ENCODE results near the gene PPP2R2C. TPM values are rescaled to one million over a fixed set of nuclear protein-coding genes. Genes with fewer than 3 reads are reported as not detected.

Gene PPP2R2C
- total and polyA plus RNA-seq, 2 experiments from 2014 or later = not detected

GRCh38 chr4:6377626-6378492, 94.6 kb downstream of the PPP2R2C start:
- in situ Hi-C loops (cut with MboI) = no loop called here
- H3K9me2 ChIP-seq (ENCODE audit: insufficient read depth) = no peaks in the 10 kb centered on the region
- no peak overlapping the region for H3K27ac ChIP-seq
- TF ChIP-seq EZH2phosphoT487 (IDR thresholded peaks at IDR 0.05; ENCODE audit: insufficient read depth, low read depth) (no peak), EZH2 (IDR thresholded peaks at IDR 0.05; ENCODE audit: insufficient read depth, poor library complexity, severe bottlenecking) (no peak)
- H3K79me2 ChIP-seq (ENCODE audit: insufficient read depth) = no peaks in the 10 kb centered on the region
- no peak overlapping the region for H3K9ac ChIP-seq
- no peaks in the 10 kb centered on the region for H3F3A ChIP-seq (ENCODE audit: insufficient read depth)
- no peaks in the 10 kb centered on the region for H3K4me1 ChIP-seq (ENCODE audit: insufficient read depth)
- H4K20me1 ChIP-seq (ENCODE audit: insufficient read depth) = no peaks in the 10 kb centered on the region
- no peak overlapping the region for H3K4me3 ChIP-seq
- H2AFZ ChIP-seq = no peak overlapping the region
- H3K27me3 ChIP-seq (replicated peaks; ENCODE audit: insufficient read depth) = peaks cover 19% of the 10 kb centered on the region
- H3K4me2 ChIP-seq (ENCODE audit: unreplicated experiment) = no peak overlapping the region
- no peaks in the 10 kb centered on the region for H3K36me3 ChIP-seq (ENCODE audit: low read depth)
- DNase-seq = no peak
- WGBS, 2 experiments (ENCODE audit: low coverage in 1 of 2, low lambda C conversion rate in 2 of 2, missing lambda C conversion rate in 2 of 2) = 39 to 47% methylated on average over 23 to 24 of the region's 25 CpGs
- H3K9me3 ChIP-seq (ENCODE audit: low read depth) = no peaks in the 10 kb centered on the region

DNA sequence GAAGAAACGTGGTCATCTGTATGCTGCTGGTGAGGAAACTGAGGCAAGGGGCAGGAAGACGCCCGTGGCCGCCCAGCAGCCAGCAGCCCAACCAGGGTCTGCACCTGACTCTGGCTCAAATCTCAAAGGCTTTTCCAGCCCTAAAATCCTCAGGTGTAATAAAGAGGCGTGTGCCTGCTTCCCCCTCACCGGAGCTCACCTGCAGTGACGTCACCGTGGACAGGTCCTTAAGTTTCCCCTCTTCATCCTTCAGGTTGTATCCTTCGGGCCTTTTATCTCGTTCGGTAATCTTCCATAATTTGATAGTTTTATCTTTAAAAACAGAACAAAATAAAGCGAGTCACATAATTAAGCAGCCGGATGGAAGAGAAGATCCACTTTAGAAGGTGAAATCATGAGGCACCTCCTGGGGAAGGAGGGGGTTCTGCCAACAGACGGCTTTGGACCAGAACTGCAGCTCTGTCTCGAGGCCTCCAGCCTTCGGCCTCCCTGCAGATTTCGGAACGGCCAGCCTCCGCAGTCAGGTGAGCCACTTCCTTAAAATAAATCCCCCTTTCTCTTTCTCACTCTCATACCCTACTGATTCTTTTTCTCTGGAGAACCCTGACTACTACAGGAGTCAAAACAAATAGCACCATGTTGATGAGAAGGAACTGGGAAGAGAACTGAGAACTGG, 96.7 kb downstream of the PPP2R2C start:
- Histone ChIP-seq H3K9ac (no peak overlapping the region), H3K27ac (no peak overlapping the region), H3K4me1 (ENCODE audit: insufficient read depth) (no peaks in the 10 kb centered on the region), H3K36me3 (ENCODE audit: low read depth) (no peaks in the 10 kb centered on the region), H4K20me1 (ENCODE audit: insufficient read depth) (no peaks in the 10 kb centered on the region), H3K9me3 (ENCODE audit: low read depth) (no peaks in the 10 kb centered on the region), H3K4me2 (ENCODE audit: unreplicated experiment) (no peak overlapping the region), H3K27me3 (replicated peaks; ENCODE audit: insufficient read depth) (peaks cover 24% of the 10 kb centered on the region), H3F3A (ENCODE audit: insufficient read depth) (no peaks in the 10 kb centered on the region), H3K4me3 (no peak overlapping the region), H3K79me2 (ENCODE audit: insufficient read depth) (no peaks in the 10 kb centered on the region), H3K9me2 (ENCODE audit: insufficient read depth) (no peaks in the 10 kb centered on the region), H2AFZ (no peak overlapping the region)
- in situ Hi-C loops (cut with MboI) = no loop called here
- no peak for DNase-seq
- TF ChIP-seq EZH2 (IDR thresholded peaks at IDR 0.05; ENCODE audit: insufficient read depth, poor library complexity, severe bottlenecking) (no peak), EZH2phosphoT487 (IDR thresholded peaks at IDR 0.05; ENCODE audit: insufficient read depth, low read depth) (no peak)
- WGBS, 2 experiments (ENCODE audit: low coverage in 1 of 2, low lambda C conversion rate in 2 of 2, missing lambda C conversion rate in 2 of 2) = 52 to 56% methylated on average over 19 of the region's 19 CpGs

- no peak overlapping the region for H2AFZ ChIP-seq
- no peak for TF ChIP-seq EZH2 (IDR thresholded peaks at IDR 0.05; ENCODE audit: insufficient read depth, poor library complexity, severe bottlenecking)
- no peak for TF ChIP-seq EZH2phosphoT487 (IDR thresholded peaks at IDR 0.05; ENCODE audit: insufficient read depth, low read depth)
- H3K4me3 ChIP-seq = no peak overlapping the region
- no peaks in the 10 kb centered on the region for H3K9me3 ChIP-seq (ENCODE audit: low read depth)
- 57 to 61% methylated on average over 10 of the region's 10 CpGs for WGBS, 2 experiments (ENCODE audit: low coverage in 1 of 2, low lambda C conversion rate in 2 of 2, missing lambda C conversion rate in 2 of 2)
- H3K36me3 ChIP-seq (ENCODE audit: low read depth) = no peaks in the 10 kb centered on the region
- H4K20me1 ChIP-seq (ENCODE audit: insufficient read depth) = no peaks in the 10 kb centered on the region
- in situ Hi-C loops (cut with MboI) = no loop called here
- H3F3A ChIP-seq (ENCODE audit: insufficient read depth) = no peaks in the 10 kb centered on the region
- H3K79me2 ChIP-seq (ENCODE audit: insufficient read depth) = no peaks in the 10 kb centered on the region
- no peak overlapping the region for H3K4me2 ChIP-seq (ENCODE audit: unreplicated experiment)
- peaks cover 17% of the 10 kb centered on the region for H3K27me3 ChIP-seq (replicated peaks; ENCODE audit: insufficient read depth)
- no peak overlapping the region for H3K27ac ChIP-seq
- no peak for DNase-seq
- H3K4me1 ChIP-seq (ENCODE audit: insufficient read depth) = no peaks in the 10 kb centered on the region
- H3K9ac ChIP-seq = no peak overlapping the region
- no peaks in the 10 kb centered on the region for H3K9me2 ChIP-seq (ENCODE audit: insufficient read depth)
Measured at GRCh38 chr4:6374575-6374974, 97.8 kb downstream of the PPP2R2C start.

- in situ Hi-C loops (cut with MboI) = no loop called here
- Histone ChIP-seq H2AFZ (no peak overlapping the region), H3K4me1 (ENCODE audit: insufficient read depth) (no peaks in the 10 kb centered on the region), H3K36me3 (ENCODE audit: low read depth) (no peaks in the 10 kb centered on the region), H3K9me2 (ENCODE audit: insufficient read depth) (no peaks in the 10 kb centered on the region), H3K4me3 (no peak overlapping the region), H3K27me3 (replicated peaks; ENCODE audit: insufficient read depth) (peaks cover 13% of the 10 kb centered on the region; the same call in 1 of the 2 replicates), H3K79me2 (ENCODE audit: insufficient read depth) (no peaks in the 10 kb centered on the region), H3K9ac (no peak overlapping the region), H3K9me3 (ENCODE audit: low read depth) (no peaks in the 10 kb centered on the region), H4K20me1 (ENCODE audit: insufficient read depth) (no peaks in the 10 kb centered on the region), H3K4me2 (ENCODE audit: unreplicated experiment) (no peak overlapping the region), H3K27ac (no peak overlapping the region), H3F3A (ENCODE audit: insufficient read depth) (no peaks in the 10 kb centered on the region)
- TF ChIP-seq EZH2 (IDR thresholded peaks at IDR 0.05; ENCODE audit: insufficient read depth, poor library complexity, severe bottlenecking) (no peak), EZH2phosphoT487 (IDR thresholded peaks at IDR 0.05; ENCODE audit: insufficient read depth, low read depth) (no peak)
- 38 to 45% methylated on average over 12 of the region's 12 CpGs for WGBS, 2 experiments (ENCODE audit: low coverage in 1 of 2, low lambda C conversion rate in 2 of 2, missing lambda C conversion rate in 2 of 2)
- no peak for DNase-seq
Measured at GRCh38 chr4:6373541-6374410, 98.6 kb downstream of the PPP2R2C start.
